GM23248 (cell line): ENCODE data around the gene PPM1K. TPM values are rescaled to one million over a fixed set of nuclear protein-coding genes. Genes with fewer than 3 reads are reported as not detected.

Source experiments
- DNase-seq: peaks from one replicate; pipeline ENCODE4 v3.0.0-alpha.2; 2015
- H2AFZ ChIP-seq: fragments of 200-600 bp; sonication (generic); 2 replicates; pipeline ENCODE4 v1.6.1; 2016; ENCODE audit warnings: antibody characterized with exemption
- H3F3A ChIP-seq: fragments of 200-600 bp; sonication (generic); 2 replicates; pipeline ENCODE4 v1.6.1; 2016; ENCODE audit warnings: mild to moderate bottlenecking, antibody characterized with exemption, mixed run types; ENCODE audit not compliant: insufficient read depth
- H3K27ac ChIP-seq: fragments of 200-600 bp; sonication (generic); 2 replicates; pipeline ENCODE4 v1.5.1; 2016; ENCODE audit warnings: mild to moderate bottlenecking
- H3K27me3 ChIP-seq: fragments of 200-600 bp; sonication (generic); replicated peaks from 2 replicates; pipeline ENCODE4 v1.6.1; 2016; ENCODE audit warnings: mild to moderate bottlenecking; ENCODE audit not compliant: insufficient read depth
- H3K36me3 ChIP-seq: fragments of 200-600 bp; sonication (generic); 2 replicates; pipeline ENCODE4 v1.6.1; 2016; ENCODE audit warnings: low read depth, mild to moderate bottlenecking
- H3K4me1 ChIP-seq: fragments of 200-600 bp; sonication (generic); 2 replicates; pipeline ENCODE4 v1.6.1; 2016; ENCODE audit warnings: mild to moderate bottlenecking; ENCODE audit not compliant: insufficient read depth
- H3K4me2 ChIP-seq: fragments of 200-600 bp; sonication (generic); one replicate; pipeline ENCODE4 v1.6.1; 2016; ENCODE audit warnings: mild to moderate bottlenecking; ENCODE audit not compliant: unreplicated experiment
- H3K4me3 ChIP-seq: fragments of 200-600 bp; sonication (generic); 2 replicates; pipeline ENCODE4 v1.5.1; 2016; ENCODE audit warnings: mild to moderate bottlenecking
- H3K79me2 ChIP-seq: fragments of 200-600 bp; sonication (generic); 2 replicates; pipeline ENCODE4 v1.6.1; 2016; ENCODE audit warnings: mild to moderate bottlenecking; ENCODE audit not compliant: insufficient read depth
- H3K9ac ChIP-seq: fragments of 200-600 bp; sonication (generic); 2 replicates; pipeline ENCODE4 v1.6.1; 2016; ENCODE audit warnings: mild to moderate bottlenecking
- H3K9me2 ChIP-seq: fragments of 200-600 bp; sonication (generic); 2 replicates; pipeline ENCODE4 v1.6.1; 2016; ENCODE audit warnings: mixed run types, mild to moderate bottlenecking, moderate library complexity; ENCODE audit not compliant: insufficient read depth
- H3K9me3 ChIP-seq: fragments of 200-600 bp; sonication (generic); one replicate; pipeline ENCODE4 v1.6.1; 2017; ENCODE audit warnings: low read depth
- H4K20me1 ChIP-seq: fragments of 200-600 bp; sonication (generic); 2 replicates; pipeline ENCODE4 v1.6.0; 2016; ENCODE audit not compliant: insufficient read depth
- EZH2 ChIP-seq: fragments of 200-600 bp; sonication (generic); IDR thresholded peaks from 2 replicates; pipeline ENCODE4 v1.6.1; 2018; ENCODE audit warnings: antibody characterized with exemption, mild to moderate bottlenecking; ENCODE audit not compliant: insufficient read depth, poor library complexity, severe bottlenecking
- EZH2phosphoT487 ChIP-seq: fragments of 200-600 bp; sonication (generic); IDR thresholded peaks from 2 replicates; pipeline ENCODE4 v1.6.1; 2018; ENCODE audit warnings: antibody characterized with exemption, moderate library complexity, mild to moderate bottlenecking, low read depth; ENCODE audit not compliant: insufficient read depth
- WGBS, 2 experiments: methylation state at CpG; one replicate each; pipeline ENCODE4 v1.1.6; 2015 to 2017; ENCODE audit warnings: low lambda C conversion rate in 2 of 2, low coverage in 1 of 2; ENCODE audit errors: missing lambda C conversion rate in 2 of 2; 5-methylcytosine and 5-hydroxymethylcytosine counted together
- in situ Hi-C: fragments of 300-500 bp; cut with MboI; formaldehyde crosslinking; loops from 2 replicates; pipeline ENCODE4 v1.15.0; 2020
- polyA plus RNA-seq: library from polyadenylated mRNA; unstranded; fragments of >200 nt; fragmentation: Nextera tagmentation; extraction: Ambion mirVana; gene quantifications from 2 replicates; pipeline ENCODE4 v1.2.1, GENCODE V29; 2016
- total RNA-seq: library from RNA; depleted of rRNA; stranded (reverse); fragments of >200 nt; shearing (Covaris generic); gene quantifications from 2 replicates; pipeline ENCODE4 v1.2.3, GENCODE V29; 2014; rRNA removed

PPM1K gene
- total RNA-seq (4.6 and 8.2 TPM in 2 replicates), polyA plus RNA-seq (4.3 and 5.5 TPM in 2 replicates)

GRCh38 chr4:88284439-88285234 lies at the start of gene PPM1K:
PPM1K (minus strand) TSS chr4:88284561; CDS start chr4:88278583, 5,978 bp downstream.
- Histone ChIP-seq H3K9ac (peak within 1 kb of the TSS; percentile 88), H4K20me1 (no peaks in the 10 kb centered on the region), H3F3A (peaks cover 18% of the 10 kb centered on the region), H3K9me3 (no peaks in the 10 kb centered on the region), H3K4me1 (peaks cover 10% of the 10 kb centered on the region), H3K36me3 (no peaks in the 10 kb centered on the region), H3K27ac (peak within 1 kb of the TSS; percentile 88), H3K4me2 (peak within 1 kb of the TSS; percentile 97), H3K79me2 (peaks cover 21% of the 10 kb centered on the region; the same call in 1 of the 2 replicates), H2AFZ (peak within 1 kb of the TSS; percentile 98), H3K4me3 (peak within 1 kb of the TSS; percentile 85), H3K27me3 (no peaks in the 10 kb centered on the region), H3K9me2 (no peaks in the 10 kb centered on the region)
- in situ Hi-C loops = no loop called here
- TF ChIP-seq EZH2phosphoT487 = no peak
- TF ChIP-seq EZH2 = no peak
- 1 to 2% methylated on average over 44 to 49 of the region's 55 CpGs for WGBS, 2 experiments
- DNase-seq = peak; percentile 100

DNA sequence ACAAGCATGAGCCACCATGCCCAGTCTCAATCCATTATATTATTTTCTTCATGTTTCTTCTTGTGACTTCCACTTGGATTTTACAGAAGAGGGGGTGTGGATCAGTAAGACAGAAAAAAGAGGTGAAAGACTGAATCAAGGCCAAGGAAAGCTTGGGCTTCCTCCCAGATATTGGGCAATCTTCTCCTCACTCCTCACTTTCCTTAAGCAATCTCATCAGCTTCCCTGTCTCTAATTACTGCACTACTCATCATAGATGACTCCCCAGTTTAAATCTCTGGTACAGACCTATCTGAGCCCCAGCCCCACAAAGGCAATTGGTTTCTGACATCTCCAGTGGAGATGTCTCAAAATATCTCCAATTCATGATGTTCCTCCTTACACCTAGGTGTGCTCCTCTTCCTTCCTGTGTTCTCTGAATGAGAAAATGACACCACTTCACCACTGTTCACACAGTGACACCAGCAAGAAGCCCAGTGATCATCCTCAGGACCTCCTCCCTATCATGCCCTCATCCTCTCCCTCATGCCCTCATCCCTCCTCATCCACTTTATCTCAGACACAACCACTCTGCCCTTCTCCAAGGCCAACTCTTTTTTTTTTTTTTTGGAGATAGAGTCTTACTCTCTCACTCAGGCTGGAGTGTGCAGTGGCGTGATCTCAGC lies 49.5 kb upstream of the PPM1K start:
- H3K27ac ChIP-seq = no peak overlapping the region
- DNase-seq = peak; percentile 71

DNA sequence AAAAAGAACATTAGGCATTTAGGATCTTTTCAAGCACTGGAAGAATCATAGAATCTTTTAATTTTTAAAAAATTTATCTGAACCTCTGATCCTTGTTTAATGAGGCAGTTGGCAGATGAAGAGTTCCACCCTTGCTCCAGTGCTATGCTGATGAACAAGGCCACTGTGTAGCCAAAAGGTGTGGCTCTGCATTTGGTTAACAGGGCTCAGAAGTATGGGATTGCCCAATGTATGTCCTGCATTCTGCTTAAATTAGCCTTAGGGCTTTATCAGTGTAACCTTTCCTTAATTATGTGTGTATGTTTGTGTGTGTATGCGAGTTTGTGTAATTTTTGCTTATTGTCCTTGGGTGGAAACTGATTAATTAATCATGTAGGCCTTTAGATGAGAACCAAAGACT lies 43.3 kb upstream of the PPM1K start:
- no peaks in the 10 kb centered on the region for H3K9me2 ChIP-seq
- TF ChIP-seq EZH2 (no peak), EZH2phosphoT487 (no peak)
- no peak overlapping the region for H2AFZ ChIP-seq
- no peak for DNase-seq
- no peak overlapping the region for H3K9ac ChIP-seq
- no peaks in the 10 kb centered on the region for H3K36me3 ChIP-seq
- no peaks in the 10 kb centered on the region for H3K4me1 ChIP-seq
- H3F3A ChIP-seq = no peaks in the 10 kb centered on the region
- in situ Hi-C loops = no loop called here
- WGBS, 2 experiments = 63 to 74% methylated on average over 1 of the region's 1 CpG
- H3K27me3 ChIP-seq = no peaks in the 10 kb centered on the region
- H3K4me3 ChIP-seq = no peak overlapping the region
- H3K4me2 ChIP-seq = no peak overlapping the region
- H3K79me2 ChIP-seq = no peaks in the 10 kb centered on the region
- H3K27ac ChIP-seq = no peak overlapping the region
- H3K9me3 ChIP-seq = no peaks in the 10 kb centered on the region
- no peaks in the 10 kb centered on the region for H4K20me1 ChIP-seq

More for the DNA sequence above, 49.5 kb upstream of the PPM1K start:
- no peaks in the 10 kb centered on the region for H3K79me2 ChIP-seq
- H3K27me3 ChIP-seq = no peaks in the 10 kb centered on the region
- H3K9ac ChIP-seq = no peak overlapping the region
- no peak overlapping the region for H3K4me2 ChIP-seq
- H3K4me1 ChIP-seq = peaks cover 6% of the 10 kb centered on the region; the same call in 1 of the 2 replicates
- TF ChIP-seq EZH2 (no peak), EZH2phosphoT487 (no peak)
- H3K4me3 ChIP-seq = no peak overlapping the region
- no peaks in the 10 kb centered on the region for H3K36me3 ChIP-seq
- in situ Hi-C loops = no loop called here
- no peaks in the 10 kb centered on the region for H3K9me3 ChIP-seq
- H3K9me2 ChIP-seq = no peaks in the 10 kb centered on the region
- no peaks in the 10 kb centered on the region for H4K20me1 ChIP-seq
- 74 to 100% methylated on average over 1 of the region's 1 CpG for WGBS, 2 experiments
- H2AFZ ChIP-seq = no peak overlapping the region
- H3F3A ChIP-seq = 0 out of 2 replicates have a peak, but pooled peaks cover 6% of the 10 kb centered on the region

- no peaks in the 10 kb centered on the region for H3K9me3 ChIP-seq
- H3K4me2 ChIP-seq = no peak overlapping the region
- H3K9ac ChIP-seq = no peak overlapping the region
- in situ Hi-C loops = no loop called here
- H3K4me1 ChIP-seq = no peaks in the 10 kb centered on the region
- TF ChIP-seq EZH2 (no peak), EZH2phosphoT487 (no peak)
- H3K27ac ChIP-seq = no peak overlapping the region
- peak overlapping the region; percentile 60 for H2AFZ ChIP-seq
- H4K20me1 ChIP-seq = no peaks in the 10 kb centered on the region
- peak; percentile 3 for DNase-seq
- H3K4me3 ChIP-seq = no peak overlapping the region
- H3K27me3 ChIP-seq = no peaks in the 10 kb centered on the region
- no peaks in the 10 kb centered on the region for H3K79me2 ChIP-seq
- no peaks in the 10 kb centered on the region for H3K36me3 ChIP-seq
- H3K9me2 ChIP-seq = no peaks in the 10 kb centered on the region
- 55% methylated on average over 5 of the region's 5 CpGs for WGBS, 2 experiments
- H3F3A ChIP-seq = no peaks in the 10 kb centered on the region
Observed at GRCh38 chr4:88320780-88321373, 36.5 kb upstream of the PPM1K start.
